ENCODE measurements around the gene MLLT3.

DNA sequence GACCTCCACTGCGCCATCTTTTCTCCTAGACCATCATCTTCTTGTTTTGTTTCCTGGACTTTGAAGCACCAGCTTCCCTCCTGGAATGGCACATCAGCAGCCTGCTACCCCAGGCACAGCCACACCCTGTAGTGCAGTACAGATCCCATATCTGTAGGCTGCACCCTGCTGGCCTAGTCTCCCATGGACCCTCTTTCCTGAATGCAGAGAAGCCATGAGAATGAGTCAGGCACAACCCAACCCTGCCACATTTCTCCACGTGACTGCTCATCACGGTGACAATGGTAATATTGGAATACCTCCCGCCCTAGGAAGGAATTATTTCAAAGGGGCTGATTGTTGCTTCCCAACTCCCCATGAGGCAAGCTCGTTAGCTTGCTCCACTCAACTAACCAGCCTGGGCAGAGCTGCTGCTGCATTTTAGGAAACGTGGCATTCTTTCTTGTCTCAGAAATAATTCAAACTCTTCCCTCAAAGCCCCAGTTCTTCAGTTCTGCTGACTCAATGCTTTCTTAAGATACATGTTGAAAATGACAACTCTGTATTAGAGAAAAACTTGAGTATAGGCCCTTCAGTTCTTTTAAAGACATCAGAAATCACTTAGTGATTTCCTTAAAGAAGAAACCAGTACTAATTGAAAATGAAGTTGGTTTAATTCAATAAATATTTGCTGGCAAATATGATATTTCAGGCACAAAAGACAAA lies 328.1 kb downstream of the MLLT3 start:
- TF ChIP-seq POLR2AphosphoS5 (IDR thresholded peaks at IDR 0.05) = no peak
- TF ChIP-seq, protein P1, sequence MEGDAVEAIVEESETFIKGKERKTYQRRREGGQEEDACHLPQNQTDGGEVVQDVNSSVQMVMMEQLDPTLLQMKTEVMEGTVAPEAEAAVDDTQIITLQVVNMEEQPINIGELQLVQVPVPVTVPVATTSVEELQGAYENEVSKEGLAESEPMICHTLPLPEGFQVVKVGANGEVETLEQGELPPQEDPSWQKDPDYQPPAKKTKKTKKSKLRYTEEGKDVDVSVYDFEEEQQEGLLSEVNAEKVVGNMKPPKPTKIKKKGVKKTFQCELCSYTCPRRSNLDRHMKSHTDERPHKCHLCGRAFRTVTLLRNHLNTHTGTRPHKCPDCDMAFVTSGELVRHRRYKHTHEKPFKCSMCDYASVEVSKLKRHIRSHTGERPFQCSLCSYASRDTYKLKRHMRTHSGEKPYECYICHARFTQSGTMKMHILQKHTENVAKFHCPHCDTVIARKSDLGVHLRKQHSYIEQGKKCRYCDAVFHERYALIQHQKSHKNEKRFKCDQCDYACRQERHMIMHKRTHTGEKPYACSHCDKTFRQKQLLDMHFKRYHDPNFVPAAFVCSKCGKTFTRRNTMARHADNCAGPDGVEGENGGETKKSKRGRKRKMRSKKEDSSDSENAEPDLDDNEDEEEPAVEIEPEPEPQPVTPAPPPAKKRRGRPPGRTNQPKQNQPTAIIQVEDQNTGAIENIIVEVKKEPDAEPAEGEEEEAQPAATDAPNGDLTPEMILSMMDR (IDR thresholded peaks at IDR 0.05) = no peak
- no peak for TF ChIP-seq POLR2A (IDR thresholded peaks at IDR 0.05)

All from prostate gland (tissue), 2 donors.